GM10266 (cell line): ENCODE results near the gene DUSP1.

Source experiments
- DNase-seq: peaks from one replicate; pipeline ENCODE4 v3.0.0; 2012; ENCODE audit errors: extremely low spot score
- CTCF ChIP-seq: IDR thresholded peaks from 2 replicates; pipeline ENCODE4 v1.5.1; 2012; ENCODE audit warnings: mild to moderate bottlenecking, low read depth; ENCODE audit not compliant: control insufficient read depth, insufficient read depth; ENCODE audit errors: missing control alignments

The DUSP1 gene

GRCh38 chr5:172770675-172771438 is at the start of gene DUSP1:
Gene DUSP1 (minus strand): TSS chr5:172771195. CDS start chr5:172770952, 243 bp downstream.
- TF ChIP-seq CTCF, result peak; percentile 74
- DNase-seq, result peak; percentile 99

- no peak for DNase-seq
- no peak for TF ChIP-seq CTCF
Observed at GRCh38 chr5:172820046-172820767, 49.2 kb upstream of the DUSP1 start.

GRCh38 chr5:172819569-172819968 is 48.6 kb upstream of the DUSP1 start:
- TF ChIP-seq CTCF, result no peak
- no peak for DNase-seq

GRCh38 chr5:172818081-172818480 is 47.1 kb upstream of the DUSP1 start:
- TF ChIP-seq CTCF, result no peak
- no peak for DNase-seq

- TF ChIP-seq CTCF, result no peak
- no peak for DNase-seq
Observed at GRCh38 chr5:172817664-172818063, 46.7 kb upstream of the DUSP1 start.

GRCh38 chr5:172816925-172817562 is 46.0 kb upstream of the DUSP1 start:
- no peak for TF ChIP-seq CTCF
- no peak for DNase-seq
